Testis (tissue), 2 donors: Measurements from ENCODE around the gene CPLX3.

Experiments
- POLR2A ChIP-seq: fragments of 450-650 bp; IDR thresholded peaks from one replicate; pipeline ENCODE4 v1.6.1; 2017; ENCODE audit warnings: antibody characterized with exemption, mild to moderate bottlenecking, moderate library complexity
- TF ChIP-seq, protein P1 (sequence below), 3 experiments: fragments of 450-650 bp in 2 of 3; fragments of 200-600 bp in 1 of 3; sonication (generic) in 1 of 3; IDR thresholded peaks; one replicate each; pipeline ENCODE4 v1.5.1; 2016 to 2019; ENCODE audit warnings: antibody characterized with exemption in 3 of 3, mild to moderate bottlenecking in 2 of 3, moderate library complexity in 1 of 3

DNA sequence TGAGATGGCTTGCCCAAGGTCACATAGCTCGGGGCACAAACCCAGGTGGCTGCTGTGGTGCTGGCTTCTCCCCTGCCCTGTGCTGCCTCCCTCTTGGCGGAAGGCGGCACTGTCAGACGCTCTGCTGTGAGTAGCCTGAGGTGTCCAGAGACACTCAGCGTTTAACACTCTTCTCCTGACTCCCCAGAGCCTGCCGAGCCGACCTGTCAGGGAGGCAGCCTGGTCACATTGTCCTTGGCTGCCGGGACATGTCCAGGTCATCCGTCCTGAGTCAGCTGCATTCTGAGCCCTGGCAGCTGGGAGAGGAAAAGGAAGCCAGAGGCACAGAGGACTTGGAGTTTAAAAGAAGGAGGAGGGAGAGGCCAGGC, 9.1 kb upstream of the CPLX3 start:
- no peak for TF ChIP-seq POLR2A
- TF ChIP-seq, protein P1, sequence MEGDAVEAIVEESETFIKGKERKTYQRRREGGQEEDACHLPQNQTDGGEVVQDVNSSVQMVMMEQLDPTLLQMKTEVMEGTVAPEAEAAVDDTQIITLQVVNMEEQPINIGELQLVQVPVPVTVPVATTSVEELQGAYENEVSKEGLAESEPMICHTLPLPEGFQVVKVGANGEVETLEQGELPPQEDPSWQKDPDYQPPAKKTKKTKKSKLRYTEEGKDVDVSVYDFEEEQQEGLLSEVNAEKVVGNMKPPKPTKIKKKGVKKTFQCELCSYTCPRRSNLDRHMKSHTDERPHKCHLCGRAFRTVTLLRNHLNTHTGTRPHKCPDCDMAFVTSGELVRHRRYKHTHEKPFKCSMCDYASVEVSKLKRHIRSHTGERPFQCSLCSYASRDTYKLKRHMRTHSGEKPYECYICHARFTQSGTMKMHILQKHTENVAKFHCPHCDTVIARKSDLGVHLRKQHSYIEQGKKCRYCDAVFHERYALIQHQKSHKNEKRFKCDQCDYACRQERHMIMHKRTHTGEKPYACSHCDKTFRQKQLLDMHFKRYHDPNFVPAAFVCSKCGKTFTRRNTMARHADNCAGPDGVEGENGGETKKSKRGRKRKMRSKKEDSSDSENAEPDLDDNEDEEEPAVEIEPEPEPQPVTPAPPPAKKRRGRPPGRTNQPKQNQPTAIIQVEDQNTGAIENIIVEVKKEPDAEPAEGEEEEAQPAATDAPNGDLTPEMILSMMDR (IDR thresholded peaks at IDR 0.05), result peak in 2 of 3 experiments; percentile 17 to 29
